Endometrial microvascular endothelial cells (primary cell): ENCODE results near the gene BAZ1B. TPM values are rescaled to one million over a fixed set of nuclear protein-coding genes. Genes with fewer than 3 reads are reported as not detected.
"Not testable (repeated sequence)": the region's sequence is repeated elsewhere in the genome, so short reads cannot be mapped to it uniquely, and the experiment has no call there.

Source experiments
- in situ Hi-C: cut with HindIII; loops from 2 replicates; pipeline ENCODE4 v1.10.0; 2017; ENCODE audit warnings: low sequenced_read_pairs, low pct_unique_long_range_greater_than_20kb; ENCODE audit errors: inconsistent ontology term
- total RNA-seq: library from RNA; depleted of rRNA; stranded (reverse); fragments of >200 nt; gene quantifications from one replicate; pipeline ENCODE4 v1.2.3, GENCODE V29; 2015; ENCODE audit errors: inconsistent ontology term

The BAZ1B gene, protein sequence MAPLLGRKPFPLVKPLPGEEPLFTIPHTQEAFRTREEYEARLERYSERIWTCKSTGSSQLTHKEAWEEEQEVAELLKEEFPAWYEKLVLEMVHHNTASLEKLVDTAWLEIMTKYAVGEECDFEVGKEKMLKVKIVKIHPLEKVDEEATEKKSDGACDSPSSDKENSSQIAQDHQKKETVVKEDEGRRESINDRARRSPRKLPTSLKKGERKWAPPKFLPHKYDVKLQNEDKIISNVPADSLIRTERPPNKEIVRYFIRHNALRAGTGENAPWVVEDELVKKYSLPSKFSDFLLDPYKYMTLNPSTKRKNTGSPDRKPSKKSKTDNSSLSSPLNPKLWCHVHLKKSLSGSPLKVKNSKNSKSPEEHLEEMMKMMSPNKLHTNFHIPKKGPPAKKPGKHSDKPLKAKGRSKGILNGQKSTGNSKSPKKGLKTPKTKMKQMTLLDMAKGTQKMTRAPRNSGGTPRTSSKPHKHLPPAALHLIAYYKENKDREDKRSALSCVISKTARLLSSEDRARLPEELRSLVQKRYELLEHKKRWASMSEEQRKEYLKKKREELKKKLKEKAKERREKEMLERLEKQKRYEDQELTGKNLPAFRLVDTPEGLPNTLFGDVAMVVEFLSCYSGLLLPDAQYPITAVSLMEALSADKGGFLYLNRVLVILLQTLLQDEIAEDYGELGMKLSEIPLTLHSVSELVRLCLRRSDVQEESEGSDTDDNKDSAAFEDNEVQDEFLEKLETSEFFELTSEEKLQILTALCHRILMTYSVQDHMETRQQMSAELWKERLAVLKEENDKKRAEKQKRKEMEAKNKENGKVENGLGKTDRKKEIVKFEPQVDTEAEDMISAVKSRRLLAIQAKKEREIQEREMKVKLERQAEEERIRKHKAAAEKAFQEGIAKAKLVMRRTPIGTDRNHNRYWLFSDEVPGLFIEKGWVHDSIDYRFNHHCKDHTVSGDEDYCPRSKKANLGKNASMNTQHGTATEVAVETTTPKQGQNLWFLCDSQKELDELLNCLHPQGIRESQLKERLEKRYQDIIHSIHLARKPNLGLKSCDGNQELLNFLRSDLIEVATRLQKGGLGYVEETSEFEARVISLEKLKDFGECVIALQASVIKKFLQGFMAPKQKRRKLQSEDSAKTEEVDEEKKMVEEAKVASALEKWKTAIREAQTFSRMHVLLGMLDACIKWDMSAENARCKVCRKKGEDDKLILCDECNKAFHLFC (N-terminal part only)
- total RNA-seq = 35.7 TPM

DNA sequence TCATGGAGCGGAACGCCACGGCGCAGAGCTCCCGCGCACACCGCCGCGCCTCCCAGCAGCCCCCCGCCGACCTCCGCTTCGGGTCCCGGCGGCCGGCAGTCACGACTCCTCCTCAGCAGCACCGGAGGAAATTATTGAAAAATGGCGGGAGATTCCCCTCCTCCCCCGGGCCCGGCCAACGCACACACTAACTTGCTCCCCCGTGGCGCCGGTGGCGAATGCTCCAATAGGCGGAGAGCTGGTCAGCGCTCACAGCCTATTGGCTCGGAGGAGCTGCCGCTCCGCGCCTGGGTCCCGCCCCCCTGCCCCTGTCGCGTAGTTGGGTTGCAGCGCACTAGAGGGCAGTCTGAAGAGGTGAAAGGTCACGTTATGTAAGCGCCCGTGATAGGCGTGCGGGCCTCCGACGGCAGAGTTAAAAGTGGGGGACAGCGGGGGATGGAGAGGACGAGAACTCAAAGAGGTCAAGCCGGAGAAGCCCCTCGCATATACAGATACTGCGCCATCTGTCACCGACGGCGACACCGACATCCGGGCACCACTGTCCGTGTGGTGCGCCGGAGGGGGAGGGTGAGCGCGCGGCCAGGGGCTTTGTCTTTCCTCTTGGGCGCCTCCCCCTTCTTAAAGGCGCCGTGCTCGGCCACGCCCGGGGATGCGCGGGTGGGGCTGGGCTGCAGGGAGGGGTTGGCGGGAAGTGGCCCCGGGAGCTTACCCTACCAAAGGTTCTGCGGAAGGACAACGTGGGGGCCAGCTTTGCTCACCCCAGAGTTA is at the start of gene BAZ1B:
Gene BAZ1B (minus strand): TSS at position 189 of the 768 bp plus-strand sequence. CDS start 360 bp downstream, outside the sequence.
- in situ Hi-C loops = no loop called here

DNA sequence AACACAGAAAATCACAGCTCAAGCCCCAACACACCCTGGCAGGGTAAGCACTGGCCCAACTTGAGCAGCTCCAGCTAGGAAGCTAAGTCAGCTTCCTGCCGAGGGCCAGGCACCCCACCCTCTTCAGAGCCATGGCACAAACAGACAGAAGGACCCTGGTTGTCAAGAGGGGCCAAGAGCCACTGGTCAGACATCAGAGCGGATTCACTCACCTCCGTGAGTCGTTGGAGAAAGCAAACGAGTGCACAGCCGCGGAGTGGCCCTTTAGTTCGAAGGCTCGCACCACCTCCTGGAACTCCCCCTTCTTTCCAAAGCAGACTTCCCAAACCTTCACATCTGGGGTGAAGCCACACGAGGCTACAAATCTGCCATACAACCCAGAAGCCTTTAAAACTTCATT is 48.9 kb upstream of the BAZ1B start:
- in situ Hi-C loops = no loop called here

DNA sequence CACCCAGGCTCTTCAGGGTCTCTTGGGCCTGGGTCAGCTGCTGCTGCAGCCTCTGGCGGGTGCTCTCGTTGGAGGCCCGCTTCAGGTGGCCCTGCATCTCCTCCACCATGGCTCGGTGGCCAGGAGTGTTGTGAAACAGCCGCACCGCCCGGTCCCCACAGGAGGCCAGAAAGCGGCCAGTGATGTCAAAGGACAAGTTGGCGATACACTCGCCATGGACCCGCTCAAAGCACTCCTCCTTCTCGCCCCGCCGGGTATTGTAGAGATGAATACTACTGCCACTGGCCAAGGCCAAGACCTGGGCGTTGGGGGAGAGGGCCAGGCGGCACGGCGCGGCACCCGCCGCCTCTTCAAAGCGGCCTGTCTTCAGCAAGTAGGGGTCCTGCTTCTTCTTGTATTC is 48.4 kb upstream of the BAZ1B start:
- in situ Hi-C loops = no loop called here

DNA sequence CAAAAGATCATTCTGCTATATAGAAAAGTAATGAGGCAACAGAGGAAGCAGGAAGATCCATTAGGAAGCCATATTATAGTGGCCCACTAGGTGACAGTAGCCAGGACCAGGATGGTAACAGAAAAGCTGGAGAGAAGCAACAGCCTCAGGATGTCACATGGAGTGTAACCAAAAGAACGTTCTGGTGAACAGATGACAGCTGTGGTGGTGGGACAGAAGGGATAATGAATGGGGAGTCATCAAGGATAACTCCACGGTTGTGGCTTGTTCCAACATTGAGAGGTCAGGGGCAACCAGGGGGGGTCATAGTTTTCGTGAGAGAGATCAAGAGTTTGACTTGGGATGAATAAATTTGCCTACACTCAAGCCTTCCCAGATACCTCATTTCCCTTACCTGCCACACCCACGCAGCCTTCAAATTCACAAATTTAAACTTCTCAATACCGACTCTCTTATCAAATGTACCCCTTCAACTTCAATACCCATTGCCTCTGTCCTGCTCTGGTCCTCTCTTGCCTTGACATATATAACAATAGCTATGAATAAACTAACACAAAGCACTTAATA is 47.0 kb upstream of the BAZ1B start:
- in situ Hi-C loops = no loop called here

DNA sequence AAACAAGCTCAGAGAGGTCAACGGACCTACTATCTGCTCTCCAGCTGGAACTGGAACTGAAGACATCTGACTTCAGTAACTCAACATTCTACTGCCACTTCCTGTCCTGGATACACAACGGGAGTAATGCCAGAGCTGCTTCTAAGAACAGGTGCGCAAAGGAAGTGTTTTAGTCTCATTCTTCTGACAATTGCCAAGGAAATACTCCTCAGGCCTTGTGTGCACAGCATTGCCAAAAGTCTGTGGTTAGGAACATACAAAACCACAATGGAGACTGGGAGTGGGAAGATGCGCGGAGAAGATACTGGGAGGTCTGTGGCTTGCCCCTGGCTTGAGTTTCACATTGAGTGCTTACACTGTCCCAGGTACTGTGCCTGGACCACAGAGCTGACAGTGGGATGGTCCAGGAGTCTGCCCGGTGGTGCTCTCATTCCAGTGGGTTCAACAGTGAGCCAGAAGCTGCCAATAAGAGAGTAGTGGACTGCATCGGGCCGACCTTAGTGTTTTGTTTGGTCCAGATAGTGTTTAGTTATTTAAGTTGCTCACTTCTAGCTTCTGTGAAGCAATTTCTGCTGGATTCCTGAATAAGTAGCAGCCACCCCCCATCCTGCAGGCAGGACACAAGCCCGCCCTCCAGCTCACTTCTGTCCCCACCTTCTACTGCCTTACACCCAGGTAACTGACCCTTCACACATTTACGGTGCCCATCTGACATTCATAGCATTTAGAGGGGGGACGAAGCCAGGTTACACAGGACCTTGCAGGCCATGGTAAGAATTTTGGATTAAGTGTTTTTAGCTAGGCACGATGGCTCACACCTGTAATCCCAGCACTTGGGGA is 46.0 kb upstream of the BAZ1B start:
- in situ Hi-C loops = no loop called here

DNA sequence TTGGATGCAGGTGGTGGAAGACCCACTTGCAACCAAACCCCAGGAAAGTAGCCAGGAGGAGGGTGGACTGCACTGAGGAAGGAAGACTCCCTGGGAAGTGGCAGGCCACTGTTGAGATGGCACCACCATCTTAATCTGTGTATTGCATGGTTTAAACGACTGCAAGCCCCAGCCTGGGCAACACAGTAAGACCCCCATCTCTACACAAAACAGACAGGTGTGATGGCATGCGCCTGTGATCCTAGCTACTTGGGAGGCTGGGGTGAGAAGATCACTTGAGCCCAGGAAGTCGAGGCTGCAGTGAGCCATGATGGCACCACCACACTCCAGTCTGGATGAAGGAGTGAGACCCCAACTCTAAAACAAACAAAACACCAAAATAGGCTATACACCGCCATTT is 45.0 kb upstream of the BAZ1B start:
- in situ Hi-C loops = no loop called here

DNA sequence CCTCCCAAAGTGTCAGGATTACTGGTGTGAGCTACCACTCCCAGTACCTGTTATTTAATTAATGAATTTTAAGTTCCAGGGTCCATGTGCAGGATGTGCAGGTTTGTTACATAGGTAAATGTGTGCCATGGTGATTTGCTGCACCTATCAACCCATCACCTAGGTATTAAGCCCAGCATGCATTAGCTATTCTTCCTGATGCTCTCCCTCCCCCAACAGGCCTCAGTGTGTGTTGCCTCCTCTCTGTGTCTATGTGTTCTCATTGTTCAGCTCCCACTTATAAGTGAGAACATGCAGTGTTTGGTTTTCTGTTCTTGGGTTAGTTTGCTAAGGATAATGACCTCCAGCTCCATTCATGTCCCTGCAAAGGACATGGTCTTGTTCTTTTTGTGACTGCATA is 44.3 kb upstream of the BAZ1B start:
- in situ Hi-C loops = not testable (repeated sequence)

DNA sequence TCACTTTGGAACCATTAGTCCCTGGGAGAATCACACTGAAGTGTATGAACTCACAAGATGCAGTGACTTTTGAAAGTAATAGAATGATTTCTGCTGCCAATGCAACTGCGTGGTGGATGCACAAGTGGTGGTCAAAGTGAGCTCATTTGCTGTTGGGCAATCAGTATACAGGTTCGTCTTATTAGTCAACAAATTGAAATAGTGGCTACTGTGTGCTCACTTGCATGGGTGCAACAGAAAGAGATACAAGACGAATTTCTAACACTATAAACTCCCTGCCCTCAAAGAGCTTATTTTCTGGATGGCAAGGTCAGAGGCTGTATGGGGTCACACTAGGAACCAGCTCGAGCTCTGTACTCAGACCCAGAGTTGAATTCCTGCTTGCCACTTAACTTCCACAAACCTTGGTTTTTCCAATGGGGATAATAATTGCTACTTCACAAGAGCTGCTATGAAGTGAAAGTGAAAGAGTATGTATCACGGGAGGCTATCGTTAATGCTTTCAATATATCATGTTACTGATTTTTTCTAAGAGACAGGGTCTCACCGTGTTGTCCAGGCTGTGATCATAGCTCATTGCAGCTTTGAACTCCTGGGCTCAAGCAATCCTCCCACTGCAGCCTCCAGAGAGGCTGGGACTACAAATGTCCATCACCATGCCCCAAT is 43.7 kb upstream of the BAZ1B start:
- in situ Hi-C loops = no loop called here

DNA sequence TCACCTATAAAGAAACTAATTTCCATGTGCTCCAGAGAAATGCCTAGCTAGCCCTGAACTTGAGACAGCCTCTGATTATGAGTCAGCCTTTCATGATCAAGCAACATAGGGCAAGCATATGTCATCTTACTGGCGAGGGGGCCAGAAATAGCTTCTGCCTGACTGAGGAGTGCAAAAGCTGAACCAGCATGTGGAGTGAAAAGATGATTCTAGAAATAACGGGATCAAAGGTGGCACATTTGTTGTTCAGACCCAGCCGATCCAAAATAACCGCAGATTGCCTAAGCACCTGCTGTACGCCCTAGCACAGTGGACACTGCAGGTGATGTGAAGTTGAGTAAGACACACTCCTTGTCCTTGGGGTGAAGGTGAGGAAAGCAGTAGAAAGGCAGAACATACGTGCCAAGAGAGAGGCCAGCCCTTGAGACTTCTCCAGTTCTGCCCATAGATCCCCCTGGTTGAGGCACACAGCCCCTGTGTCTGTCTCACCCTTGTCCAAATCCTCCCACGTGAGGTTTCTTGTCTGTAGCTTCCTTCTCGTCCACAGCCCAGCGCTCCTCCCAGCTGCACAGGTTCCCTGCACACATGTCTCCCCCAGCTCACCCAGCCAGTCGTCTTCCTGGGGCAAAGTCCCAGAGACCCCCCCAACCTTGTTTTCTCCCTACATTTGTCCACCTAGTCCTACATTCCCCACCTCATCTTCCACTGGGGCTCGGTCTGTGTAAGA is 38.2 kb upstream of the BAZ1B start:
- in situ Hi-C loops = no loop called here

DNA sequence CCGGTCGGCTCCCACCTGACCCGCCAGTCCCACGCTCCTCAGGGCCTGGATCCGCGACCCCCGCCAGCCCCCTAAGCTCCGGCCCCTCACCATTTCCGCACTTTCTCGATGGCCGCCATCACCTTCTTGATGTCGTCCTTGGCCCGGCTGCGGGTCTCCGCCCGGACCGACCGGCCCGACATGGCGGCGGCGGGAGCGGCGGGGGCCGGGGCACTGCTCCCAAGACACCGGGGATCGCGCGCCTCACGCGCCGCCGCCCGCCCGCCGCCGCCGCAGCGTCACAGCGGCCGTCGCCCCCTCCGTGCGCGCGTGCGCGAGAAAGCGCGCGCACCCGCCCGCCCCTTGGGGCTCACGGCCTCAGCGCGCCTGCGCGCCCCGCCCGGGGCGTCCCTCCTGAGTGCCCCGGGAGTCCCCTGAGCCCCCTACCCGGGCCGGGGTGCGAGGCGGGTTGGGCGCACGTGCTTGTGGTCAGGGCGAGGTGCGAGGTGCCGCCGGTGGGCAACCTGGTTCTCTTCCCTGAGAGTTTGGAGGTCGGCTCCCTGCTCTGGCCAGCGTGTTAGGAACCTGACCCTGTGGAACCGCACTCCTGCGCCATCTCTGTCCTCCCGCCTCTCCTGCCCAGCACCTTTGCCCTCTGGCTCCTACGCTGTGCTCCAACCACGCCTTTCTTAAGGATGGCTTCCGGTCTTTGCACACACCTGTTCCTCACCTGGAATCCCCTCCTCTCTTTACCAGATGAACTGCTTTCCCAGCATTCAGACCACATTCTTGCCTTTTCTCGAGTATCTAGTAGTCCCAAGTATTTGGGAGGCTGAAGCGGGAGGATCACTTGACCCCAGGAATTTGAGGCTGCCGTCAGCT is 35.5 kb upstream of the BAZ1B start, which contains the start of gene BCL7B:
Gene BCL7B (minus strand): TSS at position 294 of the 861 bp plus-strand sequence. CDS start 112 bp downstream, at position 182.
- in situ Hi-C loops = no loop called here

DNA sequence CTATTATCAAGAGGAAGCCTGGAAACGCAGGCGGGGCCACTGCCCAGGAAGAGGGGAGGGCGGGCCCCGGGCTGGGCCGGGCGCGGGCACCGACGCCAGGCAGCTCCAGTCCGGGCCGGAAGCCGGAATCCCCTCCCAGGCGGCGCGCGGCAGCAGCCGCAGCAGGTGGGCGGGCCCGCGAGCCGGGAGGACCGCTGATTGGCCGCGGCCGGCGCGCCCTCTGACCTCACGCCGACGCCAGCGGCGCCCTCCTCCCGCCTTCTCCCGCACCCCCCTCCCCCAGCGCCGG is 35.0 kb upstream of the BAZ1B start:
- in situ Hi-C loops = no loop called here

DNA sequence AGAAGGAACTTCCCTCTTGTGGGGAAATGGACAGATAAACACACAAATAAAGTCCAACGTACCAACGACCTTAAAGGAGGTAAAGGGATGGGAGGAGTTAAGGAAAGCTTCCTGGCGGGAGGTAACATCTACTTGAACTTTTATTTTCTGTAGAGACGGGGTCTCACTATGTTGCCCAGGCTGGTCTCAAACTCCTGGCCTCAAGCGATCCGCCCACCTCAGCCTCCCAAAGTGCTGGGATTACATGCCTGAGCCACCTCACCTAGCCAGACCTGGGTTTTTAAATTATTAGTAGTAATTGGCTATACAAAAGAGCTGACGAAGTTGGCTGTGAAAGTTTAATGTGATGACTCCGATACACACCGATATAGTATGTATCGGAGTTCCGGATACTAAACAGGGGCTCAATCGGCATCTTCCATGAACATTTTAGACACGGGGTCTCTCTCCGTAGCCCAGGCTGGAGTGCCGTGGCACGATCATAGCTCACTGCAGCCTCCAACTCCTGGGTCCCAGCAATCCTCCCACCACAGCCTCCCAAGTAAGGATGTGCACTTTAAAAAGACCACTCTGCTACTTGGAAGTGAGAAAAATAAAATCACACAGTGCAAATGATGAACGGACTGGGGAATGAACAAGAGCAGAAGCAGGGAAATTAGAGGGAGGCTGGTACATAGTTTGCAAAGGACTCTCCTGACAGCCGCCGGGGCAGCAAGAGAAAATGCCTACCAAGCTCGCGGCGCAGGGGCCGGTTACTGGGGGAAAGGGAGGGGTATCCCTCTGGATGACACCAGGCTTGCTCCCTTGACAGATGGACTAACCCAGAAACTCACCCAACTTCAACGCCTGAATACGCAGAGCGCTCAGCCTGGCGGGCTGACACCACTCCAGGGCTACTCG is 34.4 kb upstream of the BAZ1B start:
- in situ Hi-C loops = no loop called here

DNA sequence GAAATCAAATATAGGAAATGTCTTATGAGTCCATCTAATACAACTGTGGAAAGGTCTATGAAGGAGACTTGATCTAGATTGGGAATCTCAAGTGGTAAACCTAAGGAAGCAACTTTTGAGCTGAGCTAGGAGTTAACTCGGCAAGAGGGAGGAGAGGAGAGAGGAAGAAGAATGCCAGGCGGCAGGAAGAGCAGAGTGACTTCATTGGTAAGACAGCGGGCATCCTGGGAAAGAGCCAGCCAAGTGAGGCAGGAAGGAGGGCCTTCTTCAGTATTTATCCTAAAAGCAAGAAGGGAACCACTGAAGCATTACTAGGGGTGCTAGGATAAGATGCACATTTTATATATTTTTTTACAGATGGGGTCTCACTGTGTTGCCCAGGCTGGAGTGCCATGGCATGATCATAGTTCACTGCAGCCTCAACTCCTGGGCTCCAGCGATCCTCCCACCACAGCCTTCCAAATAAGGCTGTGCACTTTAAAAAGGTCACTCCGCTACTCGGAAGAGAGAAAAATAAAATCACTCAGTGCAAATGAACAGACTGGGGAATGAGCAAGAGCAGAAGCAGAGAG is 33.4 kb upstream of the BAZ1B start:
- in situ Hi-C loops = no loop called here

DNA sequence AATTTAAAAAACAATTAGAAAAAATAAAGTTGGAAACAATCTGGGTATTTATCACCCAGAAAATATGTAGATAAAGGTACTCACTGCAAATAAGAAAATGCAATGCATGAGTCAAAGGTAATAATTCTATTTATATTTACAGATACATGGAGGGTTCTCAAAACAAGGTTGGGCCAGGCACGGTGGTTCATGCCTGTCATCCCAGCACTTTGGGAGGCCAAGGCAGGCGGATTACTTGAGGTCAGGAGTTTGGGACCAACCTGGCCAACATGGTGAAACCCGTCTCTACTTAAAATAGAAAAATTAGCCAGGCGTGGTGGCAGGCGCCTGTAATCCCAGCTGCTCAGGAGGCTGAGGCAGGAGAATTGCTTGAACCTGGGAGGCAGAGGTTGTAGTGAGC is 28.0 kb upstream of the BAZ1B start:
- in situ Hi-C loops = not testable (repeated sequence)
